Ovary (tissue), 9 donors: ENCODE measurements around the gene DNAJC6. TPM values are rescaled to one million over a fixed set of nuclear protein-coding genes. Genes with fewer than 3 reads are reported as not detected.

Experiments
- DNase-seq, 5 donors: peaks; one replicate each; pipeline ENCODE4 v3.0.0-alpha.2; 2019 to 2020
- H3K27ac ChIP-seq, 2 donors: fragments of 200-600 bp; one replicate each; pipeline versions ENCODE4 v1.5.1 to v1.8.0; 2019 to 2022
- H3K27me3 ChIP-seq: fragments of 200-600 bp; one replicate; pipeline ENCODE4 v1.8.0; 2022
- H3K36me3 ChIP-seq: fragments of 200-600 bp; sonication (generic); one replicate; pipeline ENCODE4 v1.5.1; 2019
- H3K4me1 ChIP-seq: one replicate; pipeline ENCODE4 v1.8.1; 2013; ENCODE audit warnings: mild to moderate bottlenecking, moderate library complexity; ENCODE audit not compliant: insufficient read depth
- H3K4me3 ChIP-seq: fragments of 200-600 bp; sonication (generic); one replicate; pipeline ENCODE4 v1.5.1; 2017
- H3K9me3 ChIP-seq, 2 donors: fragments of 200-600 bp in 1 of 2; sonication (generic) in 1 of 2; one replicate each; pipeline versions ENCODE4 v1.5.1 to v1.8.1; 2013 to 2019; ENCODE audit warnings: mild to moderate bottlenecking in 1 of 2, moderate library complexity in 1 of 2
- EP300 ChIP-seq: sonication (generic); formaldehyde crosslinking; IDR thresholded peaks from one replicate; pipeline ENCODE4 v1.6.1; 2017; ENCODE audit warnings: antibody characterized with exemption
- POLR2A ChIP-seq: fragments of 450-650 bp; IDR thresholded peaks from one replicate; pipeline ENCODE4 v1.6.1; 2017; ENCODE audit warnings: antibody characterized with exemption, mild to moderate bottlenecking, moderate library complexity
- WGBS, 3 donors: extraction: QIAGEN DNeasy Blood & Tissue Kit in 1 of 3; methylation state at CpG; one replicate each; pipeline versions ENCODE4 v1.1.5 to v1.1.7; 2013 to 2017; 5-methylcytosine and 5-hydroxymethylcytosine counted together
- intact Hi-C, 4 donors: fragments of 100-400 bp; cut with DNase I; formaldehyde crosslinking; loops; one replicate each; pipeline versions ENCODE4 v1.11.0 to v1.15.1; 2022 to 2023
- polyA plus RNA-seq, 2 donors: library from polyadenylated mRNA; stranded (reverse); fragments of 200-250 nt in 1 of 2; fragments of 350-450 nt in 1 of 2; fragmentation: Illumina TruSeq in 1 of 2; extraction: RNeasy Lipid Tissue Mini Kit (QIAGEN cat#74804) in 1 of 2; gene quantifications; one replicate each; pipeline ENCODE4 v1.2.3, GENCODE V29; 2013 to 2014
- total RNA-seq, 7 donors: library from RNA; depleted of rRNA in 2 of 7; stranded (reverse); fragments of >200 nt in 2 of 7; fragmentation: NEBNext Ultra II Directional in 3 of 7; extraction: Animal tissue kit (Norgen Biotek cat#: 25700) in 3 of 7; gene quantifications; one replicate each; pipeline versions ENCODE4 v1.1.0 to v1.2.4, GENCODE V29; 2016 to 2023
- TF ChIP-seq, protein P1 (sequence below), 3 donors: fragments of 450-650 bp in 2 of 3; fragments of 200-600 bp in 1 of 3; IDR thresholded peaks; one replicate each; pipeline versions ENCODE4 v1.5.1 to v1.8.0; 2016 to 2022; ENCODE audit warnings: antibody characterized with exemption in 3 of 3, mild to moderate bottlenecking in 1 of 3
- donor health status: DM: no; HTN: no; CAD: no; lungs with moderate emphysema.
- donor health status: DM: no; HTN: no; CAD: no.
- donor health status: Bipolar disorder and iron deficiency.
- donor health status: DM: yes; HTN: yes; CAD: no.
- donor health status: DM: no; HTN: no; CAD: no.
- donor health status: DM: yes; HTN: yes; CAD: no.

Gene DNAJC6
- total and polyA plus RNA-seq, 9 donors = 0.48 to 2.7 (median 1.5) TPM

DNA sequence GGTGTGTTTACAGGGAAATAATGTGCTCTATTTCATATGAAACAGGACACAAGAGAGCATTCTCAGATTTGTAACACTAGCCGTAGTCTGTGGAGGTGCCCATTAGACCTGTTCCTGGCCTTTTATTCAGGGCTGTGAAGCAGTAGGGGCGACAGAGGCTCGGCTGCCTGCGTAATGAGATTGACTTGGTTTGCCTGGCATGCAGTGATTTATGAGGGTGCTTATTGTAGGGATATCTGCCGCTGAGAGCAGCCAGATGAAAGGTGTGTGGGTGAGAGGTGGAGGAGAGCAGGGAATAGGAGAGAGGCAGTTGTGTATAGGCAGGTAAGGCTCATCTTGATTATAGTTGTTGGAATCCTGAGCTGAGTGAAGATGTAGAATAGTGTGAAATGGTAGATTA lies 51.3 kb downstream of the DNAJC6 start:
- Histone ChIP-seq H3K36me3 (no peaks in the 10 kb centered on the region), H3K27me3 (no peaks in the 10 kb centered on the region), H3K27ac (no peak overlapping the region), H3K4me1 (no peaks in the 10 kb centered on the region), H3K9me3 (no peaks in the 10 kb centered on the region), H3K4me3 (no peak overlapping the region)
- no peak for TF ChIP-seq POLR2A
- TF ChIP-seq, protein P1, sequence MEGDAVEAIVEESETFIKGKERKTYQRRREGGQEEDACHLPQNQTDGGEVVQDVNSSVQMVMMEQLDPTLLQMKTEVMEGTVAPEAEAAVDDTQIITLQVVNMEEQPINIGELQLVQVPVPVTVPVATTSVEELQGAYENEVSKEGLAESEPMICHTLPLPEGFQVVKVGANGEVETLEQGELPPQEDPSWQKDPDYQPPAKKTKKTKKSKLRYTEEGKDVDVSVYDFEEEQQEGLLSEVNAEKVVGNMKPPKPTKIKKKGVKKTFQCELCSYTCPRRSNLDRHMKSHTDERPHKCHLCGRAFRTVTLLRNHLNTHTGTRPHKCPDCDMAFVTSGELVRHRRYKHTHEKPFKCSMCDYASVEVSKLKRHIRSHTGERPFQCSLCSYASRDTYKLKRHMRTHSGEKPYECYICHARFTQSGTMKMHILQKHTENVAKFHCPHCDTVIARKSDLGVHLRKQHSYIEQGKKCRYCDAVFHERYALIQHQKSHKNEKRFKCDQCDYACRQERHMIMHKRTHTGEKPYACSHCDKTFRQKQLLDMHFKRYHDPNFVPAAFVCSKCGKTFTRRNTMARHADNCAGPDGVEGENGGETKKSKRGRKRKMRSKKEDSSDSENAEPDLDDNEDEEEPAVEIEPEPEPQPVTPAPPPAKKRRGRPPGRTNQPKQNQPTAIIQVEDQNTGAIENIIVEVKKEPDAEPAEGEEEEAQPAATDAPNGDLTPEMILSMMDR (IDR thresholded peaks at IDR 0.05) = no peak
- no peak for TF ChIP-seq EP300
- intact Hi-C loops = no loop called here
- no peak for DNase-seq
- 26 to 36% (median 29%) methylated on average over 5 of the region's 5 CpGs for WGBS, 3 donors

GRCh38 chr1:65362545-65362944 lies 53.2 kb downstream of the DNAJC6 start:
- intact Hi-C loops = no loop called here
- Histone ChIP-seq H3K4me1 (no peaks in the 10 kb centered on the region), H3K9me3 (no peaks in the 10 kb centered on the region), H3K4me3 (no peak overlapping the region), H3K27ac (no peak overlapping the region), H3K36me3 (no peaks in the 10 kb centered on the region), H3K27me3 (no peaks in the 10 kb centered on the region)
- 93 to 95% (median 93%) methylated on average over 3 of the region's 3 CpGs for WGBS, 3 donors
- TF ChIP-seq EP300 (no peak), POLR2A (no peak)
- TF ChIP-seq, protein P1 (IDR thresholded peaks at IDR 0.05) = no peak
- no peak for DNase-seq

DNA sequence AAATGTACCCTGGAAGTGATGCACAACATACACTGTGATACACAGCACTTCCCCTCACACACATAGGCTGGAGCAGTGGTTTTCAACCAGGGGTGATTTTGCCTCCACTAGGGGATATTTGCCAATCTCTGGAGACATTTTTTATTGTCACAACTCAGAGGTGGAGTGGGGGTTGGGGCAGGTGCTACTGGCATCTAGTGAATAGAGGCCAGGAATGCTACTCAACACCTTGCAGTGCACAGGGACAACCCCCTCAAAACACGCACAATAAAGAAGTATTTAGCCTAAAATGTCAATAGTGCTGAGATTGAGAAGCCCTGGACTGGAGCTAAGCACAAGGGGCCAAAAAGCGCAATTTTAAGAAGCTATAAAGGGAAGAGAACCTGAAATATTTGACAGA lies 54.1 kb downstream of the DNAJC6 start:
- Histone ChIP-seq H3K4me1 (no peaks in the 10 kb centered on the region), H3K27ac (no peak overlapping the region), H3K4me3 (no peak overlapping the region), H3K9me3 (no peaks in the 10 kb centered on the region), H3K27me3 (no peaks in the 10 kb centered on the region), H3K36me3 (no peaks in the 10 kb centered on the region)
- no peak for DNase-seq
- intact Hi-C loops = no loop called here
- TF ChIP-seq EP300 (no peak), POLR2A (no peak)
- TF ChIP-seq, protein P1 (IDR thresholded peaks at IDR 0.05) = no peak
- WGBS, 3 donors = 88 to 95% (median 92%) methylated on average over 2 of the region's 2 CpGs

DNA sequence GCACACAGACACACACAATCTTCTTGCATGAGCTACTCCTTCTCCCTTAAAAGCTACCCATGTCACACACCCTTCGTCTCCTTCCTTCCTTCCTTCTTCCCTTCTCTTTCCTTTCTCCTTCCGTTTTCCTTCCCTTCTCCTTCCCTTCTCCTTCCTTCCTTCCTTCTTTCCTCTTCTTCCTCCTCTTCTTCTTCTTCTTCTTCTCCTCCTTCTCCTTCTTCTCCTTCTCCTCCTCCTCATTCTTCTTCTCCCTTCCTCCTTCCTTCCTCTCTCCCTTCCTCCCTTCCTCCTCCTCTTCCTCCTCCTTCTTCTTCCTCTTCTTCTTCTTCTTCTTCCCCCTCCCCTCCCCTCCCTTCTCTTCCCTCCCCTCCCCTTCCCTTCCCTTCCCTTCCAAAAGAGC lies 59.1 kb downstream of the DNAJC6 start:
- no peak overlapping the region for H3K4me3 ChIP-seq
- 87 to 93% (median 91%) methylated on average over 2 of the region's 2 CpGs for WGBS, 3 donors
- TF ChIP-seq, protein P1 (IDR thresholded peaks at IDR 0.05) = no peak
- TF ChIP-seq EP300 (no peak), POLR2A (no peak)
- no peak overlapping the region for H3K27ac ChIP-seq
- H3K36me3 ChIP-seq = no peaks in the 10 kb centered on the region
- no peaks in the 10 kb centered on the region for H3K9me3 ChIP-seq
- H3K4me1 ChIP-seq = no peaks in the 10 kb centered on the region
- no peak for DNase-seq
- no peaks in the 10 kb centered on the region for H3K27me3 ChIP-seq
- intact Hi-C loops = no loop called here

DNA sequence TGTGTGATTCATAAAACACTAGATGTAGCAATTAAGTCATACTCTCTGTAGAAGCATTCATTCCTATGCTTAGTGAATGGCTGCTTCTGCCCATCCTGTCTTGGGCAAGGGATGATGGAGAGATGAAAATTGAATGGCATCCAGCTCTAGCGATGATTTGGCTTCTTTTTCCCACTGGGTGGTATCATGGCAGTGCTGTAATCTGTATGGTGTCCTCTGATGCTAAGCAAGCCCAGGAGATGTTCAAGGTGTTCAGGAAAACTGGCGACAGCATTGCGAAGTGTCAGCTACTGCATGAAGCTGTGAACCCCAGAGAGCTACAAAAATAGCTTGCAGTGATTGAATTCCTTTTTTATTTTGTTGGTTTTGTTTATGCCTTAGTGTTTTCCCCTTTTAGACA lies 62.2 kb downstream of the DNAJC6 start:
- intact Hi-C loops = no loop called here
- TF ChIP-seq, protein P1 (IDR thresholded peaks at IDR 0.05) = no peak
- no peak for TF ChIP-seq POLR2A
- TF ChIP-seq EP300 = no peak
- H3K9me3 ChIP-seq = no peaks in the 10 kb centered on the region
- H3K36me3 ChIP-seq = no peaks in the 10 kb centered on the region
- WGBS, 3 donors = 84 to 94% (median 91%) methylated on average over 3 of the region's 3 CpGs
- H3K4me3 ChIP-seq = no peak overlapping the region
- DNase-seq = no peak
- no peak overlapping the region for H3K27ac ChIP-seq
- no peaks in the 10 kb centered on the region for H3K4me1 ChIP-seq
- no peaks in the 10 kb centered on the region for H3K27me3 ChIP-seq
